GM12878 (cell line): ENCODE results near the gene MSL3. TPM values are rescaled to one million over a fixed set of nuclear protein-coding genes. Genes with fewer than 3 reads are reported as not detected.

ENCODE experiments used
- ATF3 ChIP-seq: IDR thresholded peaks from 2 replicates; pipeline ENCODE4 v1.6.1; 2011; ENCODE audit warnings: low read depth, mild to moderate bottlenecking, low read length, moderate library complexity, borderline replicate concordance; ENCODE audit errors: extremely low read depth
- ATF7 ChIP-seq: fragments of 450-650 bp; IDR thresholded peaks from 2 replicates; pipeline ENCODE4 v1.6.1; 2016; ENCODE audit warnings: low read depth, mild to moderate bottlenecking
- BCLAF1 ChIP-seq: fragments of 450-650 bp; IDR thresholded peaks from 2 replicates; pipeline ENCODE4 v1.6.1; 2017; ENCODE audit warnings: antibody characterized with exemption, mild to moderate bottlenecking, moderate library complexity
- DPF2 ChIP-seq: fragments of 450-650 bp; IDR thresholded peaks from 2 replicates; pipeline ENCODE4 v1.6.1; 2017; ENCODE audit warnings: mild to moderate bottlenecking
- EGR1 ChIP-seq, 2 experiments: IDR thresholded peaks; 1 replicate in 1 of 2; 2 replicates in 1 of 2; pipeline ENCODE4 v1.6.1; 2011 to 2012; ENCODE audit warnings: low read depth in 2 of 2, low read length in 2 of 2, borderline replicate concordance in 1 of 2, mild to moderate bottlenecking in 1 of 2, moderate library complexity in 1 of 2
- ETV6 ChIP-seq, 2 experiments: fragments of 450-650 bp in 1 of 2; IDR thresholded peaks in 1 of 2; conservative IDR thresholded peaks in 1 of 2; 2 replicates each; pipeline ENCODE4 v1.6.1; 2014; ENCODE audit warnings: antibody characterized with exemption in 1 of 2, borderline replicate concordance in 1 of 2, low read depth in 1 of 2, mild to moderate bottlenecking in 1 of 2, moderate library complexity in 1 of 2
- FOS ChIP-seq: IDR thresholded peaks from 3 replicates; pipeline ENCODE4 v1.6.1; 2011; ENCODE audit warnings: borderline replicate concordance; ENCODE audit not compliant: insufficient read length; ENCODE audit errors: extremely low read depth
- IRF3 ChIP-seq: fragments of 450-650 bp; IDR thresholded peaks from 2 replicates; pipeline ENCODE4 v1.6.1; 2014; ENCODE audit warnings: mild to moderate bottlenecking
- KDM1A ChIP-seq: fragments of 200-600 bp; sonication (generic); IDR thresholded peaks from 2 replicates; pipeline ENCODE4 v1.6.1; 2016; ENCODE audit warnings: borderline replicate concordance
- MEF2A ChIP-seq: IDR thresholded peaks from 2 replicates; pipeline ENCODE4 v1.6.1; 2011; ENCODE audit warnings: low read depth, mild to moderate bottlenecking, low read length, moderate library complexity; ENCODE audit not compliant: insufficient read depth
- MEF2B ChIP-seq: fragments of 450-650 bp; IDR thresholded peaks from 2 replicates; pipeline ENCODE4 v1.6.1; 2018; ENCODE audit warnings: mild to moderate bottlenecking, moderate library complexity; ENCODE audit not compliant: partially characterized antibody, poor library complexity, severe bottlenecking
- MYB ChIP-seq: fragments of 150-350 bp; IDR thresholded peaks from 2 replicates; pipeline ENCODE4 v1.6.1; 2014; ENCODE audit warnings: mild to moderate bottlenecking, low read depth, low read length, borderline replicate concordance
- NBN ChIP-seq: fragments of 450-650 bp; IDR thresholded peaks from 2 replicates; pipeline ENCODE4 v1.6.1; 2016
- NFYB ChIP-seq: IDR thresholded peaks from 2 replicates; pipeline ENCODE4 v1.6.1; 2011; ENCODE audit warnings: low read depth, mild to moderate bottlenecking, low read length, improper control_type of control experiment, moderate library complexity; ENCODE audit not compliant: insufficient read depth
- PBX3 ChIP-seq: IDR thresholded peaks from 2 replicates; pipeline ENCODE4 v1.6.1; 2011; ENCODE audit warnings: mild to moderate bottlenecking, low read depth, low read length, moderate library complexity; ENCODE audit not compliant: insufficient replicate concordance
- PKNOX1 ChIP-seq: fragments of 450-650 bp; IDR thresholded peaks from 2 replicates; pipeline ENCODE4 v1.6.1; 2016; ENCODE audit warnings: mild to moderate bottlenecking
- RFX5 ChIP-seq: IDR thresholded peaks from 2 replicates; pipeline ENCODE4 v1.6.1; 2011; ENCODE audit warnings: low read depth, low read length, improper control_type of control experiment
- TBL1XR1 ChIP-seq: IDR thresholded peaks from 2 replicates; pipeline ENCODE4 v1.6.1; 2012; ENCODE audit warnings: low read depth, low read length, improper control_type of control experiment
- ZBTB4 ChIP-seq: fragments of 450-650 bp; formaldehyde crosslinking; IDR thresholded peaks from 2 replicates; pipeline ENCODE4 v1.4.0; 2022; ENCODE audit warnings: mild to moderate bottlenecking, moderate library complexity
- ZNF207 ChIP-seq: fragments of 450-650 bp; IDR thresholded peaks from 2 replicates; pipeline ENCODE4 v1.6.1; 2014; ENCODE audit warnings: antibody characterized with exemption, mild to moderate bottlenecking, borderline replicate concordance
- polyA plus RNA-seq, 11 experiments: library from polyadenylated mRNA; depleted of rRNA in 4 of 11; unstranded in 6 of 11; stranded (reverse) in 5 of 11; fragments of >200 nt; fragmentation: Nextera tagmentation in 4 of 11; fragmentation: Illumina TruSeq in 1 of 11; extraction: Ambion mirVana in 4 of 11; extraction: Trizol in 1 of 11; gene quantifications; 1 replicate in 1 of 11; 2 replicates in 10 of 11; pipeline versions ENCODE4 v1.2.1 to v1.2.3, GENCODE V29; 2011 to 2016; ENCODE audit warnings: inconsistent platforms in 2 of 11, missing spikeins in 2 of 11, low read depth in 1 of 11
- total RNA-seq, 4 experiments: library from RNA; depleted of rRNA in 3 of 4; stranded (reverse); fragments of >200 nt in 3 of 4; fragmentation: Illumina TruSeq in 1 of 4; extraction: Trizol in 1 of 4; gene quantifications; 2 replicates each; pipeline versions ENCODE4 v1.2.1 to v1.2.3, GENCODE V29; 2013 to 2021

MSL3 gene
- total and polyA plus RNA-seq, 10 of the 15 experiments (the other 5 are each of a cell fraction or from before 2014, with no cell fraction given), result 28.4 to 438 (median 40.7) TPM

GRCh38 chrX:11764602-11765067, 6.6 kb downstream of the MSL3 start (continued):
- TF ChIP-seq ATF7 (peak; percentile 51; the same call in 1 of the 2 replicates), BCLAF1 (no peak), PBX3 (no peak), IRF3 (no peak), KDM1A (no peak), PKNOX1 (no peak), MEF2B (peak; percentile 100), ATF3 (no peak), ZNF207 (no peak), ZBTB4 (CRISPR knock-in tag) (no peak), EGR1 (IDR thresholded peaks at IDR 0.05; ENCODE audit: borderline replicate concordance in 1 of 2, low read depth in 2 of 2, low read length in 2 of 2) (no peak), FOS (no peak), MYB (no peak), DPF2 (no peak), NBN (peak; percentile 71), TBL1XR1 (no peak), RFX5 (no peak), ETV6 (conservative IDR thresholded peaks at IDR 0.05 in 1 of 2, IDR thresholded peaks at IDR 0.05 in 1 of 2; ENCODE audit: borderline replicate concordance in 1 of 2, low read depth in 1 of 2) (no peak), MEF2A (no peak), NFYB (no peak)
